Cardiac muscle cell (in vitro differentiated cells and primary cell): ENCODE data around the gene FPGS. TPM values are rescaled to one million over a fixed set of nuclear protein-coding genes. Genes with fewer than 3 reads are reported as not detected.
A peak's percentile ranks its signal among the peaks of the same experiment; 100 is the strongest.

ENCODE experiments used
- DNase-seq, 2 donors: peaks; one replicate each; pipeline versions ENCODE4 v3.0.0 to v3.0.0-alpha.2; 2010 to 2017; ENCODE audit warnings: low read depth in 1 of 2, low spot score in 1 of 2
- H3K27ac ChIP-seq: fragments of 200-600 bp; sonication (generic); 2 replicates; pipeline ENCODE4 v1.5.1; 2016
- H3K27me3 ChIP-seq: fragments of 200-600 bp; sonication (generic); 2 replicates; pipeline ENCODE4 v1.6.0; 2016; ENCODE audit warnings: control low read depth
- H3K36me3 ChIP-seq: fragments of 200-600 bp; sonication (generic); 2 replicates; pipeline ENCODE4 v1.5.1; 2016; ENCODE audit warnings: control low read depth
- H3K4me1 ChIP-seq: fragments of 200-600 bp; sonication (generic); 2 replicates; pipeline ENCODE4 v1.8.1; 2017; ENCODE audit warnings: low read depth, mild to moderate bottlenecking, mixed run types
- H3K4me3 ChIP-seq: fragments of 200-600 bp; sonication (generic); 2 replicates; pipeline ENCODE4 v1.5.1; 2016; ENCODE audit warnings: mild to moderate bottlenecking
- H3K9me3 ChIP-seq: fragments of 200-600 bp; sonication (generic); 2 replicates; pipeline ENCODE4 v1.5.1; 2017; ENCODE audit warnings: low read depth, mild to moderate bottlenecking, control low read depth
- polyA plus RNA-seq: library from polyadenylated mRNA; unstranded; fragments of >200 nt; fragmentation: Nextera tagmentation; extraction: Ambion mirVana; gene quantifications from 2 replicates; pipeline ENCODE4 v1.2.1, GENCODE V29; 2016
- total RNA-seq: library from RNA; depleted of rRNA; stranded (reverse); fragments of >200 nt; gene quantifications from 2 replicates; pipeline ENCODE4 v1.2.3, GENCODE V29; 2016
- TF ChIP-seq, protein P1 (sequence below): IDR thresholded peaks from 2 replicates; pipeline ENCODE4 v1.5.1; 2012; ENCODE audit warnings: low read depth, mild to moderate bottlenecking, low read length

FPGS gene
- total and polyA plus RNA-seq, 2 experiments from 2014 or later, result 78.3 to 123 TPM

DNA sequence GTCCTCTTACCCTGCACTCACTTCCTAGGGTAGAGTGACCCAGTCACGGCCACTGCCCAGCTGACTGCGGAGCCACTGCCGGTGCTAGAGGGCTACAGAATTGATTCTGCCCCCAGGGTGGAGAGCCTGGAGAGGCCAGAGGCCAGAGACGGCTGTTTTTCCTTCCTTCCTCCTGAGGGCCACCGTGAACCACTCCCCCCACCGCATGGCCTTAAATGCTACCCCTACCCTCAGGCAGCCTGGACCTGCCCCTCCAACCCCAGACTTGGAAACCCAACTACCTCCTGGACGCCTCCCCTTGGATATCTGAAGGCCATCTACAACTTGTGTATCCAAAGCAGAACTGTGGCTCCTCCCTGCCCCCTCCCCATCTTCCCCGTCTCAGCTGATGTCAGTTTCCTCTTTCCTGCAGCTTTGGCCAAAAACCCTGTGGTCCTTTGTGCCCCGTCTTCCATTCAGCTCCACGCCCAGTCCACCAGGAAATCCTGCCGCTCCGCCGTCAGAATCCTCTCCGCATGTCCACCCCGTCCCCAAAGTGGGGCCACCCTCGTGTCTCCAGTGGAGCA lies 40.5 kb upstream of the FPGS start:
- Histone ChIP-seq H3K4me1 (no peaks in the 10 kb centered on the region), H3K4me3 (no peak overlapping the region), H3K36me3 (no peaks in the 10 kb centered on the region), H3K9me3 (no peaks in the 10 kb centered on the region), H3K27ac (no peak overlapping the region), H3K27me3 (peaks cover under 1% of the 10 kb centered on the region)
- no peak for DNase-seq
- TF ChIP-seq, protein P1, sequence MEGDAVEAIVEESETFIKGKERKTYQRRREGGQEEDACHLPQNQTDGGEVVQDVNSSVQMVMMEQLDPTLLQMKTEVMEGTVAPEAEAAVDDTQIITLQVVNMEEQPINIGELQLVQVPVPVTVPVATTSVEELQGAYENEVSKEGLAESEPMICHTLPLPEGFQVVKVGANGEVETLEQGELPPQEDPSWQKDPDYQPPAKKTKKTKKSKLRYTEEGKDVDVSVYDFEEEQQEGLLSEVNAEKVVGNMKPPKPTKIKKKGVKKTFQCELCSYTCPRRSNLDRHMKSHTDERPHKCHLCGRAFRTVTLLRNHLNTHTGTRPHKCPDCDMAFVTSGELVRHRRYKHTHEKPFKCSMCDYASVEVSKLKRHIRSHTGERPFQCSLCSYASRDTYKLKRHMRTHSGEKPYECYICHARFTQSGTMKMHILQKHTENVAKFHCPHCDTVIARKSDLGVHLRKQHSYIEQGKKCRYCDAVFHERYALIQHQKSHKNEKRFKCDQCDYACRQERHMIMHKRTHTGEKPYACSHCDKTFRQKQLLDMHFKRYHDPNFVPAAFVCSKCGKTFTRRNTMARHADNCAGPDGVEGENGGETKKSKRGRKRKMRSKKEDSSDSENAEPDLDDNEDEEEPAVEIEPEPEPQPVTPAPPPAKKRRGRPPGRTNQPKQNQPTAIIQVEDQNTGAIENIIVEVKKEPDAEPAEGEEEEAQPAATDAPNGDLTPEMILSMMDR, result no peak

DNA sequence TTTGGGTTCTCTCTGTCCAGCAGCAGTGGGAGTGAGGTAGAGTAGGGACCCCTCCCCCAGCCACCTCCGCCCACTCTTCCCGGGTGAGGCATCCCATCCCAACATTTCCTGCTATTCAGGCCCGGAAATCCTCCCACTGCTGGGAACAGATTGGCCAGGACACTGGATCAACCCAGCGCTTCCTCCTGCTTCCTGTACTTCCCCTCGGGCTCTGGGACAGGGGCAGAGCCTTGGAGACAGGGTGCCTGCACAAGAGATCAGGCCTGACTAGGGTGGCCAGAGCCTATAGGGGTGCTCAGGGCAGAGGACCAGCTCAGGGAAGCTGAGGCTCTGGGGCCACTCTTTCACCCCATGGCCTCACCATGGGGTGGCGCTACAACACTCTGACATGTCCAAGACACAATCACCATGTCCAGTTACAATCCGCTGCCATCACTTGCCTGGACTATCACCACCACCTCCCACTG lies 38.7 kb upstream of the FPGS start:
- no peak overlapping the region for H3K27ac ChIP-seq
- H3K9me3 ChIP-seq, result no peaks in the 10 kb centered on the region
- no peak overlapping the region for H3K4me3 ChIP-seq
- H3K27me3 ChIP-seq, result no peaks in the 10 kb centered on the region
- H3K4me1 ChIP-seq, result no peaks in the 10 kb centered on the region
- H3K36me3 ChIP-seq, result no peaks in the 10 kb centered on the region
- TF ChIP-seq, protein P1, result peak; percentile 47
- DNase-seq, result peak in 1 of 2 donors; percentile 67

DNA sequence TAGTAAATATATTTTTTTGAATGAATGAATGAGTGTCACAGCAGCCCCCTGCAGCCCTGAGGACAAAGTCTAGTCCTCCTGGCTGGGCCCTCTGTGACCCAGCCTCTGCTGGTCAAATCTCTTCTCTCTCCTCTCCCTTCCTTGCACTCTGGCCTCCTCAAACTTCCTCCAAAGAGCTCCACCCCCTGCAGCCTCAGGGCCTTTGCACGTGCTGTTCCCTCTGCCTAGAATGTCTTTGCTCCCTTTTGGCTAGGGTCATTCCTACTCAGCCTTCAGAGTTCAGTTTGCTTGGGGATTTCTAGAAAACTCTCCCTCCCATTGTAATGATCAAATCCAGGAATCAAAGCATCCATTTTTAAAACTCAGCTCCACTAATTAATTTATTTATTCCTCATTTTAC lies 37.3 kb upstream of the FPGS start:
- H3K27me3 ChIP-seq, result no peaks in the 10 kb centered on the region
- H3K4me3 ChIP-seq, result no peak overlapping the region
- DNase-seq, result no peak
- no peak overlapping the region for H3K27ac ChIP-seq
- no peaks in the 10 kb centered on the region for H3K4me1 ChIP-seq
- TF ChIP-seq, protein P1, result no peak
- no peaks in the 10 kb centered on the region for H3K36me3 ChIP-seq
- no peaks in the 10 kb centered on the region for H3K9me3 ChIP-seq

DNA sequence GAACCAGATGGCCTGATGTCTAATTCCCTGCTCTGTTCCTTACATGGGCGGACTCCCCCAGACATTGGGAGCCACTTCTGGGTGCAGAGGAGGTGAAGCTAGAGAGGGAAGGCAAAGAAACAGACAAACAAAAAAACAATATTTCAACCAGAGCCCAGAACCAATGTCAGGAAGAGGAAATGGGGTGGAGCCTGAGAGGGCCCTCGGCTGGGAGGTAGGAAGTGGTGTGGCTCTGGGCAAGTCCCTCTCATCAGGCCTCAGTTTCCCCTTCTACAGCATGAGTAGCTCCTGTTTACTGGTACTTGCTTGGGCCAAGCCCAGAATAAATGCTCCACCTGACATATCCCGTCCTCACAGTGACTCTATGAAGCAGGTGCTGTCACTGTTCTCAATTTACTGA lies 35.3 kb upstream of the FPGS start:
- Histone ChIP-seq H3K9me3 (no peaks in the 10 kb centered on the region), H3K36me3 (no peaks in the 10 kb centered on the region), H3K27me3 (no peaks in the 10 kb centered on the region), H3K27ac (peak overlapping the region; percentile 25), H3K4me3 (no peak overlapping the region), H3K4me1 (no peaks in the 10 kb centered on the region)
- TF ChIP-seq, protein P1, result no peak
- no peak for DNase-seq

DNA sequence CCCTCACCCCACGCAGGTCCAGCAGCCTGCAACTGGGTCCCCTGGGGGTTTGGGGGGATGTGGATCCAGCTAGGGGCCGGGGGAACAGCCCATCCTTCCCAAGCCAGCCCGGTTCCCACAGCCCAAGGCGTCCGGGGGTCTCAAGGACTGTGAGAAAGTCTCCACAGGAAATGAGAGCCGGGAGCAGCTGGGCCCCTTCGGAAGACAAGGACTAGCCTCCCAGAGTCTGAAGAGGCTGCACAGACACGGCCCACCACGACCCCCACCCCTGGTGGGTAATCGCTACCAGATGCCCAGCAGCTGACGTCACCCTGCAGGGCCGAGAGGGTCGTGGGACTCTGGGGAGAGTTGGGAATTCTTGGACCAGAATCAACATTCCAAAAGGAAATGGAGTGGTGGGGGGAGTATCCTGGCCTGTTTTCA lies 34.8 kb upstream of the FPGS start:
- Histone ChIP-seq H3K27ac (peak overlapping the region; percentile 25), H3K27me3 (no peaks in the 10 kb centered on the region), H3K9me3 (no peaks in the 10 kb centered on the region), H3K36me3 (no peaks in the 10 kb centered on the region), H3K4me3 (no peak overlapping the region), H3K4me1 (no peaks in the 10 kb centered on the region)
- TF ChIP-seq, protein P1, result no peak
- peak in 1 of 2 donors; percentile 40 for DNase-seq
